K562 (cell line): ENCODE results near the gene XPR1. TPM values are rescaled to one million over a fixed set of nuclear protein-coding genes. Genes with fewer than 3 reads are reported as not detected.

Source experiments
- CBX1 ChIP-seq: sonication (generic); IDR thresholded peaks from 2 replicates; pipeline ENCODE4 v1.6.1; 2016; ENCODE audit warnings: antibody characterized with exemption, low read depth, mild to moderate bottlenecking
- E2F4 ChIP-seq: sonication (generic); formaldehyde crosslinking; IDR thresholded peaks from 2 replicates; pipeline ENCODE4 v1.8.0; 2022; ENCODE audit warnings: mild to moderate bottlenecking, low read depth, missing genetic modification reagents
- E2F6 ChIP-seq, 2 experiments: IDR thresholded peaks; 2 replicates each; pipeline ENCODE4 v1.6.1; 2011; ENCODE audit warnings: borderline replicate concordance in 1 of 2, control low read depth in 1 of 2, low read depth in 1 of 2, low read length in 1 of 2, mild to moderate bottlenecking in 1 of 2, mixed read lengths in 1 of 2, moderate library complexity in 1 of 2; ENCODE audit not compliant: insufficient read depth in 1 of 2, insufficient read length in 1 of 2, poor library complexity in 1 of 2, severe bottlenecking in 1 of 2; ENCODE audit errors: extremely low read depth in 1 of 2
- FOXO4 ChIP-seq: fragments of 450-650 bp; formaldehyde crosslinking; IDR thresholded peaks from 2 replicates; pipeline ENCODE4 v1.4.0; 2020; ENCODE audit warnings: mild to moderate bottlenecking, moderate library complexity
- GTF2B ChIP-seq: IDR thresholded peaks from 2 replicates; pipeline ENCODE4 v1.6.1; 2011; ENCODE audit not compliant: insufficient read length; ENCODE audit errors: extremely low read depth
- HNRNPLL ChIP-seq: fragments of 200-400 bp; formaldehyde crosslinking; IDR thresholded peaks from 2 replicates; pipeline ENCODE4 v1.6.1; 2017; ENCODE audit warnings: low read length, low read depth, mild to moderate bottlenecking; ENCODE audit not compliant: poor library complexity, severe bottlenecking
- NELFE ChIP-seq: IDR thresholded peaks from 2 replicates; pipeline ENCODE4 v1.6.1; 2011; ENCODE audit warnings: mild to moderate bottlenecking; ENCODE audit not compliant: insufficient read depth, insufficient read length
- SMAD1 ChIP-seq: fragments of 150-350 bp; IDR thresholded peaks from 2 replicates; pipeline ENCODE4 v1.6.1; 2014; ENCODE audit warnings: low read length, low read depth; ENCODE audit not compliant: partially characterized antibody
- YY1 ChIP-seq, 3 experiments: IDR thresholded peaks; 2 replicates each; pipeline ENCODE4 v1.6.1; 2011; ENCODE audit warnings: low read length in 2 of 3, mild to moderate bottlenecking in 2 of 3, moderate library complexity in 2 of 3, borderline replicate concordance in 1 of 3, control low read depth in 1 of 3, low read depth in 1 of 3; ENCODE audit not compliant: insufficient read depth in 3 of 3, insufficient replicate concordance in 2 of 3, control insufficient read depth in 1 of 3, insufficient read length in 1 of 3; ENCODE audit errors: extremely low read depth in 1 of 3
- ZBTB49 ChIP-seq: sonication (generic); formaldehyde crosslinking; IDR thresholded peaks from 2 replicates; pipeline ENCODE4 v1.8.0; 2022; ENCODE audit warnings: missing genetic modification reagents, mild to moderate bottlenecking, borderline replicate concordance
- ZNF146 ChIP-seq: IDR thresholded peaks from one replicate; pipeline ENCODE4 v1.6.1; 2018; ENCODE audit warnings: missing compliant biosample characterization; ENCODE audit not compliant: unreplicated experiment
- ZNF280A ChIP-seq: fragments of 450-650 bp; IDR thresholded peaks from 2 replicates; pipeline ENCODE4 v1.6.1; 2018; ENCODE audit warnings: mild to moderate bottlenecking, low read depth; ENCODE audit not compliant: partially characterized antibody
- ZNF282 ChIP-seq: sonication (generic); formaldehyde crosslinking; IDR thresholded peaks from 2 replicates; pipeline ENCODE4 v1.8.1; 2023; ENCODE audit warnings: missing genetic modification reagents
- ZNF449 ChIP-seq: fragments of 250-450 bp; sonication (Bioruptor Pico); IDR thresholded peaks from 2 replicates; pipeline ENCODE4 v1.8.0; 2022; ENCODE audit warnings: moderate library complexity, mild to moderate bottlenecking, inconsistent platforms
- polyA plus RNA-seq, 8 experiments: library from polyadenylated mRNA; depleted of rRNA in 4 of 8; stranded (reverse) in 5 of 8; unstranded in 3 of 8; fragments of >200 nt; fragmentation: Nextera tagmentation in 2 of 8; fragmentation: Illumina TruSeq in 1 of 8; extraction: Ambion mirVana in 2 of 8; extraction: Trizol in 1 of 8; gene quantifications; 2 replicates each; pipeline versions ENCODE4 v1.2.1 to v1.2.3, GENCODE V29; 2011 to 2014; ENCODE audit warnings: inconsistent platforms in 1 of 8, missing spikeins in 1 of 8
- total RNA-seq, 7 experiments: library from RNA; depleted of rRNA in 6 of 7; stranded (reverse); fragments of >200 nt in 6 of 7; fragmentation: Illumina TruSeq in 2 of 7; extraction: Trizol in 2 of 7; gene quantifications; 2 replicates each; pipeline versions ENCODE4 v1.2.1 to v1.2.3, GENCODE V29; 2011 to 2021; ENCODE audit warnings: low replicate concordance in 1 of 7

XPR1 gene
- total and polyA plus RNA-seq, 9 of the 15 experiments (the other 6 are each of a cell fraction or from before 2014, with no cell fraction given): 3.0 to 66.2 (median 38.6) TPM

GRCh38 chr1:180632326-180633056, 669 bp downstream of the XPR1 start (continued):
- peak in 1 of 2 experiments; percentile 39 for TF ChIP-seq E2F6 (IDR thresholded peaks at IDR 0.05; ENCODE audit: borderline replicate concordance in 1 of 2, extremely low read depth in 1 of 2, insufficient read depth in 1 of 2, insufficient read length in 1 of 2, low read depth in 1 of 2, low read length in 1 of 2, poor library complexity in 1 of 2, severe bottlenecking in 1 of 2)
- no peak for TF ChIP-seq ZBTB49
- no peak for TF ChIP-seq ZNF449 (CRISPR knock-in tag)
- TF ChIP-seq GTF2B: no peak
- TF ChIP-seq SMAD1: no peak
- TF ChIP-seq YY1 (IDR thresholded peaks at IDR 0.05; ENCODE audit: borderline replicate concordance in 1 of 3, control insufficient read depth in 1 of 3, extremely low read depth in 1 of 3, insufficient read depth in 3 of 3, insufficient read length in 1 of 3, insufficient replicate concordance in 2 of 3, low read depth in 1 of 3, low read length in 2 of 3): peak in 1 of 3 experiments; percentile 4
- no peak for TF ChIP-seq HNRNPLL
- no peak for TF ChIP-seq ZNF282 (CRISPR knock-in tag)
- no peak for TF ChIP-seq FOXO4 (CRISPR knock-in tag)
- 0 out of 2 replicates have a peak, but pooled peaks have one; percentile 4 for TF ChIP-seq E2F4 (CRISPR knock-in tag)
- TF ChIP-seq NELFE: no peak
- no peak for TF ChIP-seq CBX1
- no peak for TF ChIP-seq ZNF280A
- TF ChIP-seq ZNF146: no peak
